Articular chondrocyte of knee joint (primary cell): ENCODE results near the gene NHLH2. TPM values are rescaled to one million over a fixed set of nuclear protein-coding genes. Genes with fewer than 3 reads are reported as not detected.

Source experiments
- total RNA-seq: library from RNA; depleted of rRNA; stranded (reverse); fragments of >200 nt; gene quantifications from 2 replicates; pipeline ENCODE4 v1.2.3, GENCODE V29; 2012

The NHLH2 gene
- not detected in 2 replicates for total RNA-seq

DNA sequence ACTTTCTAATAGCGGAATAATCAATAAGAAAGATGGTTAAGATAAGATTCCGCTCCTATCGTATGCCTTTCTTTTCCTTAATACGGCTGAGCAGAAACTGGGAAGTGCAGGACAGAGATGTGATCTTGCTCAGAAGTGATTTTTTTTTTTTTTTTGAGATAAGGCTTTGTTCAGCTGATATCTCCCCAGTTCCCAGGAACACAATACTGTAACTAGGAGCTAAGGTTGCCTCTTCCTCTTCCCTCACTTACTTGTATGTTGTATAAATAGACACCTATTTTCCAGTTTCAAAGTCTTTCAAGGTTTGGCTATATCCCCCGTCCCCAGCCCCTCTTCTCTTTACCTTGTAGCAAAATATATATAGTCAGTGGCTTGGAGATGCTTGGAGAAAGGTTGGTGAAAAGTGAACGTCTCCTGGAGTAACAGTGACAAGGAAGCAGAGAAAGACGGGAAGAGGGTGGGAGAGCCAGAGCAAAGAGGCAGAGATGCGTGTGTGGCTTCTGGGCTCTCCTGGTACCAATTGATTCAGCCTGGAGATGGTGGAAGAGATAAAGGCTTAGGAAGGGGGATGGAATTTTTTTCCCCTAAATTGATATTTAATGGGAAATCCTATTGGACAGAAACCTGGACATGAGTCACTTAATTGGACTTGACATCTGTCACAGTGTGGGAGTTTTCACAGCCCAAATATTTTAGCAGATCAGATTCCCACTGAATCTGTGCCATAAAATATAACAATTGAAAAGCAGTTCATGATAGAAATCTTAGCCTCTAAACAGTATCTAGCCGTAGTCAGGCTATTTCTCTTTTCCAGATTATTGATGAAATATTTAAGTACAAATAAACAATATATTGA lies at the start of gene NHLH2:
Gene NHLH2, minus strand, starts transcription at position 522 of the 856 bp plus-strand sequence. CDS start 2,754 bp downstream, outside the sequence.

Other genes with a start within 250 kb of the NHLH2 start
- 18.2 and 19.6 TPM in 2 replicates for gene VANGL1, start 199.2 kb downstream of the NHLH2 start, total RNA-seq
- not detected in 2 replicates for gene CASQ2, start 72.4 kb downstream of the NHLH2 start, total RNA-seq
- 10.5 and 19.5 TPM in 2 replicates for gene SLC22A15, start 135.4 kb upstream of the NHLH2 start, total RNA-seq